H1 (cell line): ENCODE measurements around the gene RIPOR3.

Experiments
- EGR1 ChIP-seq: IDR thresholded peaks from 2 replicates; pipeline ENCODE4 v1.6.1; 2011; ENCODE audit warnings: low read depth, low read length, borderline replicate concordance
- HDAC6 ChIP-seq: IDR thresholded peaks from one replicate; pipeline ENCODE4 v1.7.1; 2012; ENCODE audit warnings: low read depth, mild to moderate bottlenecking, inconsistent platforms, low read length, moderate library complexity
- JUN ChIP-seq: IDR thresholded peaks from 2 replicates; pipeline ENCODE4 v1.6.1; 2011; ENCODE audit warnings: low read depth, mild to moderate bottlenecking, improper control_type of control experiment, low read length
- PHF8 ChIP-seq: fragments of 200-600 bp; sonication (generic); conservative IDR thresholded peaks from 2 replicates; pipeline ENCODE4 v1.7.1; 2012; ENCODE audit warnings: low read depth, mild to moderate bottlenecking, inconsistent platforms, low read length, moderate library complexity
- RAD21 ChIP-seq, 2 experiments: IDR thresholded peaks in 1 of 2; conservative IDR thresholded peaks in 1 of 2; 2 replicates each; pipeline ENCODE4 v1.6.1; 2011; ENCODE audit warnings: low read depth in 2 of 2, low read length in 2 of 2, improper control_type of control experiment in 1 of 2, inconsistent platforms in 1 of 2, mild to moderate bottlenecking in 1 of 2, moderate library complexity in 1 of 2
- TEAD4 ChIP-seq: IDR thresholded peaks from 2 replicates; pipeline ENCODE4 v1.6.1; 2012; ENCODE audit warnings: low read depth, low read length, inconsistent platforms, mixed read lengths

GRCh38 chr20:50658804-50659380, 32.5 kb downstream of the RIPOR3 start:
- no peak for TF ChIP-seq EGR1
- TF ChIP-seq RAD21 (IDR thresholded peaks at IDR 0.05 in 1 of 2, conservative IDR thresholded peaks at IDR 0.05 in 1 of 2; ENCODE audit: low read depth in 2 of 2, low read length in 2 of 2), result no peak
- no peak for TF ChIP-seq TEAD4
- no peak for TF ChIP-seq JUN
- no peak for TF ChIP-seq PHF8
- TF ChIP-seq HDAC6, result no peak
